Sigmoid colon (tissue), 4 donors: ENCODE data around the gene SLC47A2.

ENCODE experiments used
- EP300 ChIP-seq, 4 donors: sonication (generic); formaldehyde crosslinking; IDR thresholded peaks; one replicate each; pipeline ENCODE4 v1.6.1; 2017; ENCODE audit warnings: antibody characterized with exemption in 4 of 4
- POLR2A ChIP-seq, 2 donors: fragments of 450-650 bp; IDR thresholded peaks; one replicate each; pipeline ENCODE4 v1.6.1; 2016; ENCODE audit warnings: antibody characterized with exemption in 2 of 2, mild to moderate bottlenecking in 2 of 2, moderate library complexity in 2 of 2
- TF ChIP-seq, protein P1 (sequence below), 4 experiments: fragments of 450-650 bp in 3 of 4; fragments of 200-600 bp in 1 of 4; IDR thresholded peaks; one replicate each; pipeline ENCODE4 v1.5.1; 2016 to 2019; ENCODE audit warnings: antibody characterized with exemption in 4 of 4, mild to moderate bottlenecking in 3 of 4, moderate library complexity in 2 of 4

DNA sequence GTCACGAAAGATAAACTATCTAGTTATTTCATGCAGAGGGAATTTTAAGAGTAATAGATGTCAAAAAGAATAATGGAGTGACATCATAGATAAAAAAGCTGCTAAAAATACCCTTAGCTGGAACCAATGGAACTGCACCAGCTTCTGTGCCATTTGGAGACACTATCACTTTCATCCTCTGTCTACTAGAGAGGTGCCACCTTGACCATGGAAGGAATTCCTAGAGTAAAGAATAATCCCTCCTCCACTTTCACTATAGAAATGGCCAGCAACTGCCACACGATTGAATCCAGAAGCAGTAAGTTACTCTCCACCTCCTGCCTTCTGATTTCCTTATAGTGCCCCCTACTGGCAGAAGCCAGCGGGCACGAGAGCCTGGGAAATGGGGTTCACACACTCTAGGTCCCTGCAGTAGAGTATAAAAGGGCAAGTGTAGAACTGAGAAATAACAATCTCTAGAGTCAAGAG is 70.6 kb downstream of the SLC47A2 start:
- TF ChIP-seq, protein P1, sequence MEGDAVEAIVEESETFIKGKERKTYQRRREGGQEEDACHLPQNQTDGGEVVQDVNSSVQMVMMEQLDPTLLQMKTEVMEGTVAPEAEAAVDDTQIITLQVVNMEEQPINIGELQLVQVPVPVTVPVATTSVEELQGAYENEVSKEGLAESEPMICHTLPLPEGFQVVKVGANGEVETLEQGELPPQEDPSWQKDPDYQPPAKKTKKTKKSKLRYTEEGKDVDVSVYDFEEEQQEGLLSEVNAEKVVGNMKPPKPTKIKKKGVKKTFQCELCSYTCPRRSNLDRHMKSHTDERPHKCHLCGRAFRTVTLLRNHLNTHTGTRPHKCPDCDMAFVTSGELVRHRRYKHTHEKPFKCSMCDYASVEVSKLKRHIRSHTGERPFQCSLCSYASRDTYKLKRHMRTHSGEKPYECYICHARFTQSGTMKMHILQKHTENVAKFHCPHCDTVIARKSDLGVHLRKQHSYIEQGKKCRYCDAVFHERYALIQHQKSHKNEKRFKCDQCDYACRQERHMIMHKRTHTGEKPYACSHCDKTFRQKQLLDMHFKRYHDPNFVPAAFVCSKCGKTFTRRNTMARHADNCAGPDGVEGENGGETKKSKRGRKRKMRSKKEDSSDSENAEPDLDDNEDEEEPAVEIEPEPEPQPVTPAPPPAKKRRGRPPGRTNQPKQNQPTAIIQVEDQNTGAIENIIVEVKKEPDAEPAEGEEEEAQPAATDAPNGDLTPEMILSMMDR (IDR thresholded peaks at IDR 0.05): peak in 3 of 4 experiments; percentile 21 to 40 (median 32)
- TF ChIP-seq POLR2A (IDR thresholded peaks at IDR 0.05): no peak
- no peak for TF ChIP-seq EP300 (IDR thresholded peaks at IDR 0.05)
